ENCODE data around the gene RBM4B.

The RBM4B gene

GRCh38 chr11:66625041-66625751 is 52.5 kb downstream of the RBM4B start:
- no peak for DNase-seq (ENCODE audit: extremely low spot score)
- ChIA-PET CTCF (interaction anchor here (1.3 to 3.4 kb wide), 3 partner anchors 13 to 46 kb away, joined by 4 to 8 read pairs (median 5); partner anchors contain the start of gene RBM4), POLR2A (interaction anchor here (1.6 to 7.4 kb wide), 3 partner anchors 9 to 12 kb away, joined by 14 to 68 read pairs (median 20); partner anchors contain the start of genes RBM14 and RBM4)
- no peak for TF ChIP-seq CTCF (IDR thresholded peaks at IDR 0.05; ENCODE audit: control extremely low read depth, extremely low read depth, low read depth, missing control alignments)

- no peak for TF ChIP-seq CTCF (IDR thresholded peaks at IDR 0.05; ENCODE audit: control extremely low read depth, extremely low read depth, low read depth, missing control alignments)
- CTCF ChIA-PET, result interaction anchor here (0.7 to 1.5 kb wide), 8 partner anchors 10 to 54 kb away, joined by 3 to 5 read pairs (median 4); partner anchors contain the start of genes RBM4 and RBM4B
Observed at GRCh38 chr11:66624450-66624849, 53.2 kb downstream of the RBM4B start.

GRCh38 chr11:66619080-66619554 is 58.6 kb downstream of the RBM4B start:
- TF ChIP-seq CTCF (IDR thresholded peaks at IDR 0.05; ENCODE audit: control extremely low read depth, extremely low read depth, low read depth, missing control alignments), result no peak
- CTCF ChIA-PET, result interaction anchor here (1.1 to 1.5 kb wide), 2 partner anchors 19 to 26 kb away, joined by 3 to 11 read pairs; partner anchors contain the start of genes CCDC87, CCS and RBM4
- POLR2A ChIA-PET, result interaction anchor here (0.6 to 1.2 kb wide), 9 partner anchors 8 to 59 kb away, joined by 3 to 7 read pairs (median 3); partner anchors contain the start of gene RBM4
- peak; percentile 38 for DNase-seq (ENCODE audit: extremely low spot score)

More at GRCh38 chr11:66624450-66624849, 53.2 kb downstream of the RBM4B start:
- no peak for DNase-seq (ENCODE audit: extremely low spot score)
- POLR2A ChIA-PET, result interaction anchor here (1.6 to 7.4 kb wide), 3 partner anchors 8 to 13 kb away, joined by 14 to 68 read pairs (median 20); partner anchors contain the start of genes RBM14 and RBM4

GRCh38 chr11:66617155-66617834 is 60.4 kb downstream of the RBM4B start:
- no peak for TF ChIP-seq CTCF (IDR thresholded peaks at IDR 0.05; ENCODE audit: control extremely low read depth, extremely low read depth, low read depth, missing control alignments)
- CTCF ChIA-PET, result interaction anchor here (1.0 to 1.7 kb wide), 6 partner anchors 11 to 61 kb away, joined by 3 to 9 read pairs (median 4); partner anchors contain the start of genes CCDC87, CCS, RBM4 and RBM4B
- no peak for DNase-seq (ENCODE audit: extremely low spot score)
- POLR2A ChIA-PET, result interaction anchor here (0.6 to 1.9 kb wide), 7 partner anchors 13 to 89 kb away, joined by 3 to 24 read pairs (median 4); partner anchors contain the start of genes CCDC87, CCS and RBM4

- ChIA-PET POLR2A (interaction anchor here (0.6 to 1.9 kb wide), 9 partner anchors 8 to 62 kb away, joined by 3 to 24 read pairs (median 4); partner anchors contain the start of genes CCDC87, CCS, RBM4 and RBM4B), CTCF (interaction anchor here (1.0 to 1.7 kb wide), 5 partner anchors 10 to 24 kb away, joined by 3 to 9 read pairs (median 4); partner anchors contain the start of genes CCDC87, CCS and RBM4)
- peak; percentile 99 for DNase-seq (ENCODE audit: extremely low spot score)
- no peak for TF ChIP-seq CTCF (IDR thresholded peaks at IDR 0.05; ENCODE audit: control extremely low read depth, extremely low read depth, low read depth, missing control alignments)
Observed at GRCh38 chr11:66616379-66617154, 61.1 kb downstream of the RBM4B start, which contains the start of gene RBM14. TSS of gene RBM14 (plus strand) at chr11:66616630. CDS start at chr11:66616721, 91 bp downstream.

All from GM10248 (cell line).